NCI-H460 (cell line): ENCODE measurements around the gene GNAZ. TPM values are rescaled to one million over a fixed set of nuclear protein-coding genes. Genes with fewer than 3 reads are reported as not detected.

Experiments
- DNase-seq: peaks from one replicate; pipeline ENCODE4 v3.0.0-alpha.2; 2016; ENCODE audit warnings: low read depth; ENCODE audit errors: extremely low read depth
- small RNA-seq, 2 experiments: library from RNA; depleted of rRNA; stranded (forward); fragments of <200 nt; gene quantifications; one replicate each; pipeline ENCODE3, GENCODE V24; 2014
- total RNA-seq: library from RNA; depleted of rRNA; stranded (reverse); fragments of >200 nt; shearing (Covaris generic); gene quantifications from 2 replicates; pipeline ENCODE4 v1.2.3, GENCODE V29; 2014; rRNA removed

Gene GNAZ
- total RNA-seq, 1 experiment from 2014 or later = 4.0 TPM

- no peak for DNase-seq
Measured at GRCh38 chr22:23168391-23169042, 98.2 kb downstream of the GNAZ start.

- no peak for DNase-seq
Measured at GRCh38 chr22:23169043-23169406, 98.7 kb downstream of the GNAZ start.

Small RNA genes within 50 kb of the gene (small RNA-seq; reads per million reads assigned to genes)
- 0 reads per million in 2 experiments for gene RF00017
- gene RF00066 = 0 reads per million in 2 experiments

Other genes with a start within 250 kb of the GNAZ start
- gene IGLL5, start 182.7 kb upstream of the GNAZ start, total RNA-seq = not detected in 2 replicates
- not detected in 2 replicates for gene RSPH14, start 71.5 kb downstream of the GNAZ start, total RNA-seq
- 0.43 and 0.67 TPM in 2 replicates for gene RAB36, start 75.0 kb downstream of the GNAZ start, total RNA-seq
- gene BCR, start 110.0 kb downstream of the GNAZ start, total RNA-seq = 21.2 and 23.2 TPM in 2 replicates